GM19372 (cell line): ENCODE results near the gene CDKL4.
"Not testable (repeated sequence)": the region's sequence is repeated elsewhere in the genome, so short reads cannot be mapped to it uniquely, and the experiment has no call there.

Experiments used
- ATAC-seq: cut with Tn5 transposase; IDR thresholded peaks from one replicate; pipeline ENCODE4 v1.9.1; 2021; ENCODE audit warnings: mild to moderate bottlenecking, low read depth, moderate library complexity; ENCODE audit not compliant: unreplicated experiment

The CDKL4 gene

DNA sequence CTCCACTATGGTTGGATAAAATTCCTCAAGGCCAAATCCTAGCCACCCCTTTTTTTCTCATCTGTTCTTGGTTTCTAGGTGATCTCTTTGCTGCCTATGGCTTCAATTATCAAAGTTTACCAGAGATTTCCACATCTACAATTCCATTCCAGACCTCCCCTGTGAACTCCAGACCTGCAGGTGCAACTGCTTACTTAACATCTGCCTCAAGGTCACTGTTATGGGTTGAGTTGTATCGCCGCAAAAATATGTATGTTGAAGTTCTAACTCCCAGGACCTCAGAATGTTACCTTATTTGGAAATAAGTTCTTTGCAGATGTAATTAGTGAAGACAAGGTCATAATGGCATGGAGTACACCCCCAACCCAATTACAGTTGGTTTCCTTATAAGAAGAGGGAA lies 62.5 kb downstream of the CDKL4 start:
- no peak for ATAC-seq

DNA sequence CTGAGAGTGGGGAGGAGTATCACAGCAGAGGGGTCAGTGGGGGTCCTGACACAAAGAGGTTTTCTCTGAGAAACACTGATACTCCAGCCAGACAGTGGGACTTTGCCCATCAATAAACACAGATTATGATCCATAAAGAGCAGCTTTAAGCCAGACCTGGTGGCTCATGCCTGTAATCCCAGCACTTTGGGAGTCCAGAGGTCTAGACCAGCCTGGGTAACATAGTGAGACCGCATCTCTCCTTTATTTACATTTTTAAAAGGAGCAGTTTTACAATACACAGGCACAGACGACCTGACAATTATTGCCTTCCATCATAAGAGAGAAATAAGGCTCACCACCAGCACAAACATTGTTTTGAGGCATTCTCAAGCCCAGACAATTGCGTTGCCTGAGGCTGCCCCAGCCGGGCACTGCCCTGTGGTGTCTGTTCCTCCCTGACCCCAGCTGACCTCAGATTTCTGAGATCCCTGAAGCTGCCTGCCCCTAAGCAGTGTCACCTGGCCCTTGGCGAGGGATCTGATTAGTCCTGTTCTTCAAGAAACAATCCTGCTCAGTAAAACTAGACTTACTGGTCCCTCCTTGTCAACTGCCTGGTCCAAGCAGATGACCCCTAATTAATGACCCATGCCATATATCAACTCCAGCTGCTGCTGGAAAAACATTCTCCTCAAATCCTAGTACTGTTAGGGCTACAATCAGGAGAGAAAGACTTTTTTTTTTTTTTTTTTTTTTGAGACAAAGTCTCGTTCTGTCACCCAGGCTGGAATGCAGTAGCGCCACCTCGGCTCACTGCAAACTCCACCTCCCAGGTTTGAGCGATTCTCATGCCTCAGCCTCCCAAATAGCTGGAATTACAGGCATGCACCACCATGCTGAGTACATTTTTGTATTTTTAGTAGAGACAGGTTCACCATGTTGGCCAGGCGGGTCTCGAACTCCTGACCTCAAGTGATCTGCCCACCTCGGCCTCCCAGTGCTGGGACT lies 63.5 kb downstream of the CDKL4 start:
- ATAC-seq, result no peak

DNA sequence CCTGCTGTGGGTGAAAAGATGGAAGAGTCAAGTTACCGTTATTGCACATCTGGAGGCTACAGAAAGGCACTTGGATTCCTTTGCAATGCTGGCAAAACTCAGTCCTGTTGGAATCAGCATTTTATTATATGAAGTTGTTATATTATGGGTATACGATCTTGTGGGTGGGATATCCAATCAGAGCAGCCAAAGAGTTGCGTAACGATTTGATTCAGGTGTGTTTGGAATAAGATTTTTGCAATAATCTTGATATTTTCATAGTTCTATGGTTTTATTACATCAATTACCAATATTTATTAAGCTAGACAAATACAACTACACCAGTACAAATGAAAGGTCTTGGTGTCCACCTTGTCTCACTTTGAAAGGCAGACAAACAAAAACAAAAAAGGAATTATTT lies 65.0 kb downstream of the CDKL4 start:
- ATAC-seq, result no peak

DNA sequence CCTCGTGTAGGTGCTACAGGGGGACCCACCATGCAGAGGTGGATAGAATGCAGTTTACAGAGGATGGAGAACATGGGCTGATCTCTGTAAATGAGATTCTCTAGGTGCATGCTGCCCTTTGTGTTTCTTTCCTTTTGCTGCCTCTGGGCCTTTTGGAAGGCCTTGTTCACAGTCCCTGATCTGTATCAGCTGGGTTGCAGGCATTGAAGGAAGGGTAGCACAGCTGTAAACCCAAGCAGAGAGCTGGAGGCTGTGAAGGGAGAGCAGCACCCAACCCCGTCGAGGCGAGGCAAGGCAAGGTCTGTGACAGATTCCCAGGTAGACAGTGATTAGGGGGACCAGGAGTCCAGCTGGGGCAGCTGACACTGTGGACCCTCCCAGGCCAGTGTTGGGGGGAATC lies 66.8 kb downstream of the CDKL4 start:
- ATAC-seq, result no peak

DNA sequence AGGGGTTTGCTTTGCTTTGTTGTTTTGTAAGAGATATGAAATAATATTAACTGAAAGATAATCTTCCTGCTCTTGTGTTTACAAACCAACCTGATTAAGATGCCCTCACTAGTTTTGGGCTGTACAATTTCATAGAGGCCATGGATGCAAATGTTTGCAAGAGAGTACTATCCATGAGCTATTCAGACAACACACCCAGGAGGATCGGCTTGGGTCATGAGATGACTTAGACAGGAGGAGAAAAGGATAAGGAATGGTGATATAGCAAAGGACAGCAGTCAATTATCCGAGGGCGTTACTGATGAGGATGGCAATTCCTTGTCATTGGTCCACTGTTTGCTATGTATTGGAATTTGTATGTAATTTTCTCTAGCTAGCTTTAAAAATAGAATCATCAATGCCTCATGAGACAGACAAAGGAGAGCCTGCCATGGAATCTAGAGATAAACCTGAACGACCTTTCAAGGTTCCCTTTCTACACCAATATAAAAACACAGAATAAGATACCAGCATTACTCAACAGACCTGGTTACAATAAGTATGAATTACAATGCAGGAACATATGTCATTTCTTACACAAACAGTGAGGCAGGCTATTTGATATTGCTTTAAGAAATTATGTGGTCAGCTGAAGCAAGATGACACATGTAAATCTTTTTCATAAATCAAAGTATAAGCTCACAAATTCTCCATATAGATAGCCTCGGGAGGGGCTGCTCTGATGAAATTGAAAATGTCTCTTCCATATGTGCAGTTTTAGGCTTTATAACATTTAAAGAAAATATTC lies 68.6 kb downstream of the CDKL4 start:
- no peak for ATAC-seq

DNA sequence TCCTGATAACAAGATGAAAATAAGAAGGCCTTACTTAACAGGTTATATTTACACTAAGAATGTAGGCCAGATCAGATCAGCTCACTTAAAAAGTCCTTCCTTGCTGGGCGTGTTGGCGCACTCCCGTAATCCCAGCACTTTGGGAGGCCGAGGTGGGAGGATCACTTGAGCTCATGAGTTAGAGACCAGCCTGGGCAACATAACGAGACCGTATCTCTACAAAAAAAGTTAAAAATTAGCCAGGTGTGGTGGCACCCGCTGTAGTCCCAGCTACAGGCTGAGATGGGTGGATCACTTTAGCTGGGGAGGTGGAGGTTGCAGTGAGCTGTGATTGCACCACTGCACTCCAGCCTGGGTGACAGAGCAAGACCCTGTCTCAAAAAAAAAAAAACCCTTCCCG lies 69.7 kb downstream of the CDKL4 start:
- no peak for ATAC-seq

DNA sequence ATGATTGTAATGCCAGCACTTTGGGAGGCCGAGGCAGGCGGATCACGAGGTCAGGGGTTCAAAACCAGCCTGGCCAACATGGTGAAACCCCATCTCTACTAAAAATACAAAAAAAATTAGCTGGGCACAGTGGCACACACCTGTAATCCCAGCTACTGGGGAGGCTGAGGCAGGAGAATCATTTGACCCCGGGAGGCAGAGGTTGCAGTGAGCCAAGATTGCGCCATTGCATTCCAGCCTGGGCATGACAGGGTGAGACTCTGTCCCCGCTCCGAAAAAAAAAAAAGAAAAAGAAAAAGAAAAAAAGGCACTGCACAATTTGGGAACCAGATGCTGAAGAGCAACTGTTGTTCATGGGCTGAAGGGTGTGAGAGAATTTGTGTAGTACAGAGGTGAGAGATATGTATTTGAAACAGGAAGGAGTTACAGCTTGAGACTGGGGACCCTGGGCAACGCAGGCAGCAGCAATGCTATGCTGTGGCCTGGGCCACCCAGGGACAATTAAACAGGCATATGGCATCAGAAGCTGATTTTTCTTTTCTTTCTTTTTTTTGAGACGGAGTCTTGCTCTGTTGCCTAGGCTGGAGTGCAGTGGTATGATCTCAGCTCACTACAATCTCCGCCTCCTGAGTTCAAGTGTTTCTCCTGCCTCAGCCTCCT lies 71.6 kb downstream of the CDKL4 start:
- ATAC-seq, result not testable (repeated sequence)

DNA sequence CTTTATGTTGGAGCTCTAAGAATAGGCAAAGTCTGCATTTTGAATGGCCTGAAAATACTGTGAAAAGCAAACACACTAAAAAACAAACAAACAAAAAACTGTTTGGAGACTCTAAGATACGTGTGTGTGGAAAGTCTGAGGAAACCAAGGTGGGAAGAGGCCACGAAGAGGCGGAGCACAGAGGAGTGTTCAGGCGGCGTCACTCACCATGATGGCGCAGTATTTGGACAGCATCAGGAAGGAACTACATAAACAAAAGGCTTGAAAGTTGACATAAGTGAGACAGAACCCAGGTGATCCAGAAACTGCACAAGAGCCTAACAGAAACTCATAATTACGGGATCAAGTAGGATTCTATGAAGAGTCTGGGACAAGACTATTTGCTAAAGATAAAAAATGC lies 72.1 kb downstream of the CDKL4 start:
- ATAC-seq, result no peak

DNA sequence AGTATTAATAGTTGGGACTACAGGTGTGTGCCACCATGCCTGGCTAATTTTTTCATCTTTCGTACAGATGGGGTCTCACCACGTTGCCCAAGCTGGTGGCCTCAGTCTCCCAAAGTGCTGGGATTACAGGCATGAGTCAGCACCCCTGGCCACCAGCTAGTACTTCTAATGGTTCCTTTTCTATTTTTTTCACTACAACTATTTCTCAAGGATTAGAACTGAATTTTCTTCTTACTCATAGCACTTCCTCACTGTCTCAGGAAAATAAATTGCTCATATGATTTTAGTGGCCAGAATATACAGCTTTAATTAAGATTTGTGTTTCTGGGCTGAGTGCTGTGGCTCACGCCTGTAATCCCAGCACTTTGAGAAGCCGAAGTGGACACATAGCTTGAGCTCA lies 79.7 kb downstream of the CDKL4 start:
- ATAC-seq, result no peak

DNA sequence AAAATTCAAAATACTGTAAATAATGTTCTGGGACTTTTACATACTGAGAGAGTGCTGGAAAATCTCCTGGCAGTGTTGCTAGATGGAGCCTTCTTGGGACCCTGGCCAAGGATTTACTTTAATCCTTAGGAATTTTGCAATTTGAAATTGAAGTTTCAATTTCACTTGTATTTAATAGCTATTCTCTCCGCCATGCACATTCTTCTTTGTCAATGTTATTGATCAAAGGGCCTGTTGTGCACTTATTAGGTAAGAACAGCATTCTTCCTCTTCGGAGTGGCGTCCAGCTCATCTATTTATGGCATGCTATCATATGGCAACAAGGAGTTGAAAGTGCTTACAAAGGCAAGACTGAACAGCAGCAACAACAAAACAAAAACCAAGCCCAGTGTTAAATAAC lies 82.8 kb downstream of the CDKL4 start:
- no peak for ATAC-seq

DNA sequence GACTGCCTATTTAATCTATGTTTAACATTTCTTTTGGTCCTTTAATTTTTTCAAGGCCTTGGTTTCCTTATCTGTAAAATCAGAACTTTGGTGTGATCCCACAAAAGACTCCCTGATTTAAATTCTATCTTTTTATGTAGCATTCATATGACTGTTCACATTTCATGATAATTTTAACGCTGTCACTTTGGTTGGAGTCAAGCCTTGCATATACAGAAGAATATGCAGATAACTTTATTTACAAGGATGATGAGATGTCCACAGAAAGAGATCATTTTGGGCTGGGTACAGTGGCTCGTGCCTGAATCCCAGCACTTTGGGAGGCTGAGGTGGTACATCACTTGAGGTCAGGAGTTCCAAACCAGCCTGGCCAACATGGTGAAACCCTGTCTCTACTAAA lies 84.5 kb downstream of the CDKL4 start:
- ATAC-seq, result no peak

DNA sequence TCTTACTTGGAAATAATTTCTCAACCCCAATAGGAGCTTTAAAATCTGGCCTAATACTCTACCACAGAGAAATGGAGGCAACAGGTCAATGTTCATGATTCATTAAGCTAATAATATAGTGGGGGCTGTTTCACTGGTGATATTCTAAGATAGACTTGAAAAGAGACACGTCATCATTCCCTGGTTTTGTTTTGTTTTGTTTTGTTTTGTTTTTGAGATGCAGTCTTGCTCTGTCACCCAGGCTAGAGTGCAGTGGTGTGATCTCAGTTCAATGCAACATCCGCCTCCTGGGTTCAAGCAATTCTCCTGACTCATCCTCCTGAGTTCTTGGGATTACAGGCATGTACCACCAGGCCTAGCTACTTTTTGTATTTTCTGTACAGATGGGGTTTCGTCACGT lies 85.4 kb downstream of the CDKL4 start:
- ATAC-seq, result no peak

DNA sequence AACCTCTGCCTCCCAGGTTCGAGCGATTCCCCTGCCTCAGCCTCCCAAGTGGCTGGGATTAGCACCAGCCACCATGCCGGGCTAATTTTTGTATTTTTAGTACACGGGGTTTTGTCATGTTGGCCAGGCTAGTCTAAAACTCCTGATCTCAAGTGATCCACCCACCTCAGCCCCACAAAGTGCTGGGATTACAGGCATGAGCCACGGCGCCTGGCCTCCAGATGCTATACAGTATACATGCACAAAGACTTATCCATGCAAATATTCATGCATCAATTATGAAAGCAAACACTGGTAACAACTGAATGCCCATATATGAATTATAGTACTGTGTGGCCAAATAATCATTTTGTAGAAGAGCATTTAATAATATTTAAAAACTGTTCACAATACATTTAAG lies 86.9 kb downstream of the CDKL4 start:
- no peak for ATAC-seq

DNA sequence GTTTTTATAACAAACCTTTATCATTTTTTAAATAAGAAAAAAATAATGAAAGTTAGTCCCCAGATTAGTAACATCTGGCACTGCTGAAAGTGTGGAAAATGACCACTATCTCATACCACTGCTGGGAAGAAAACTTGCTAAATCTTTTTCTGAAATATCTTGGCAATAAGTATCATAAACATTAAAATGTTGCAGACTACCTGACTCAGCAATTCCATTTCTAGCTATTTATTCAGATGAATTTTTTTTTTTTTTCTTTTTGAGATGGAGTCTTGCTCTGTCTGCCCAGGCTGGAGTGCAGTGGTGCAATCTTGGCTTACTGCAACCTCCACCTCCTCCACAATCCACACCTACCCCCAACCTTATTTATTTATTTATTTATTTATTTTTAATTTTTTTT lies 87.7 kb downstream of the CDKL4 start:
- ATAC-seq, result no peak

DNA sequence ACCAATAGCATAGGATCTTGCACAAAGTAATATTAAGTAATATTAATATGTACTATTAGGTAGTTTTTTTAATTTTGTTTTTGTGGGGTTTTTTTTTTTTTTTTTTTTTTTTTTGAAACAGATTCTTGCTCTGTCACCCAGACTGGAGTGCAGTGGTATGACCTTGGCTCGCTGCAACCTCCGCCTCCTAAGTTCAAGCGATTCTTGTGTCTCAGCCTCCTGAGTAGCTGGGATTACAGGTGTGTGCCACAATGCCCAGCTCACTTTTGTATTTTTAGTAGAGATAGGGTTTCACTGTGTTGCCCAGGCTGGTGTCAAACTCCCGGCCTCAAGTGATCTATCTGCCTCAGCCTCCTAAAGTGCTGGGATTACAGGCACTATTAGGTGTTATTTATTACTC lies 88.2 kb downstream of the CDKL4 start:
- not testable (repeated sequence) for ATAC-seq

DNA sequence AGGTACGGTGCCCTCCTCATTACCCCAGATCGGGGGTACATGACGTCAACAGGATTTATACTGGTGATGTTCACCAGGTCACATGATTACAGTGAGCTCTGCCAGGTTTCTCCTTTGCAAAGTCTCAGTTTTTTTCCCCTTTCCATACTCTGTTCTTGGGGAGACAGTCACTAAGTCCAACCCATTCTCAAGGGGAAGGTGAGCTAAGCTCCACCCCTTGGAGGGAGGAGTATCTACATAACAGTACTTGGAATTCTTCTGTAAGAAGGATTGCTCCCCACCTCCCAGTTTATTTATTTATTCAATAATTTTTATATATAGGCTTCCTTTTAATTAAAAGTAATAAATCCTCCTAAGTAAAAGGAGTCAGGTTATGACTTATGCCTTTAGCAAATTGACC lies 88.8 kb downstream of the CDKL4 start:
- no peak for ATAC-seq

DNA sequence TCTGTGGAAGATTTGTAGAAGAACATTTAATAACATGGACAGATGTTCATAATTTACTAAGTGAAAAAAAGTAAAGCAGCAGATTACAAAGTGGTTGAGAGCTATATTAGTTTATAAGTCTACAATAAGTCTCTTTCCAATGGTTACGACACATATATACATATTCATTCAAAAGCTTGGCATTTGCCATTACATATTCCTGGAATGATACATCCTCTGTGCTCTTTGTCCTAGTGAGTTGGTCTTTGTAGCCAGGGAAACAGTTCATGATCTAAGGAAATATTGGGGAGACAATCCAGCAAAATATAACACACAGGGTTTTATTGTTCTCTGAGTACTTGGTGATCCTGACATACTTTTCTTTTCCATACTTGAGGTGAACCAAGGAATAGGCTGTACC lies 90.5 kb downstream of the CDKL4 start:
- ATAC-seq, result no peak

DNA sequence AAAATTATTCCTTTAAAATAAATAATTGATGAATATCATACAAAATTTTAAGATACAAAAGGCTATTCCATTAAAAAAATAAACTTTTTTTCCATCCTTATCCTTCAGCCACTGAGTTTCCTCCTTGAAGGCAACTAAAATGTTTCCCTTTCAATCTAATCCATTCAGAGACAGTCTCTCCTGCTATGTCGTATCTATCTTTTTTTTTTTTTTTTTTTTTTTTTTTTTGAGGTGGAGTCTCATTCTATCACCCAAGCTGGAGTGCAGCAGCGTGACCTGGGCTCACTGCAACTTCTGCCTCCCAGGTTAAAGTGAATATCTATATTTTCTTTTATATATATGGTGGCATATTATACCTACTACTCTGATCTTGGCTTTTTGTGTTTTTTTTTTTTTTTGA lies 91.3 kb downstream of the CDKL4 start:
- no peak for ATAC-seq

DNA sequence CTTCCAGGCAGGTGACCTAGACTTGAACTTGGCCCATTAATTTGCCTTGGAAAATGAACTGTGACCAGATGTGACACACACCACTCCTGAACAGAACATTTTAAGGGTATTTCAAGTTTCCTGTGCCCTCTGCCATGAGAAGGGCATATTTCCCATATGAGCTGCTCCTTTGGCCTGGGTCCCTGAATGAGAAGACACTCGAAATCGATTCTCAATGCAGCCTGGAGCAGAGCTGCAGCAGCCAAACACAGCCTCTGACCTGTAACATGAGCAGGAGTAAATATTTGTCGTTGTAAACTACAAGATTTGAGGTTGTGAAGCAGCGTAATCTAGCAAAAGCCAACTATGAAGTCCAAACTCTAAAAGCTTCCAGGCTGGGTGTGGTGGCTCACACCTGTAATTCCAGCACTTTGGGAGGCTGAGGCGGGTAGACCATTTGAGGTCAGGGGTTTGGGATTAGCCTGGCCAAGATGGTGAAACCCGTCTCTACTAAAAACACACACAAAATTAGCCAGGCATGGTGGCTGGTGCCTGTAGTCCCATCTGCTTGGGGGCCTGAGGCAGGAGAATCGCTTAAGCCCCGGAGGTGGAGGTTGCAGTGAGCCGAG lies 92.8 kb downstream of the CDKL4 start:
- ATAC-seq, result no peak

DNA sequence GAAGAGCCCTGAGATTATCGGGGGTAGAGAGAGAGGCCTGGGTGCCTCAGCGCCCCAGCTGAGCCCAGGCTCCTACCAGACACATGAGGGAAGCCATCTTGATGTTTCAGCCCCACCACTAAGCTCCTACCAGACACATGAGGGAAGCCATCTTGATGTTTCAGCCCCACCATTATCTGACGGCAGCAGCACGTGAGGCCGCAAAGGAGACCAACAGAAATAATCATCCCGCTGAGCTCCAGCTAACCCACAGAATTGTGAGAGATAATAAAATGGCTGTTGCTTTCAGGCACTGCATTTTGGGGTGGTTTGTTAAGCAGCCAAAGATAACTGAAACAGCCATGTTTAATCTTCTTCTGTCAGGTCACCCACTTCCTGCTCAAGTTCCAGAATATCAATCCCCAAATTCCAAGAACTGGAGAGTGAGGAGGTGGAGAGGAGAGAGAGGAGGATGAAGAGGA lies 93.6 kb downstream of the CDKL4 start:
- no peak for ATAC-seq

DNA sequence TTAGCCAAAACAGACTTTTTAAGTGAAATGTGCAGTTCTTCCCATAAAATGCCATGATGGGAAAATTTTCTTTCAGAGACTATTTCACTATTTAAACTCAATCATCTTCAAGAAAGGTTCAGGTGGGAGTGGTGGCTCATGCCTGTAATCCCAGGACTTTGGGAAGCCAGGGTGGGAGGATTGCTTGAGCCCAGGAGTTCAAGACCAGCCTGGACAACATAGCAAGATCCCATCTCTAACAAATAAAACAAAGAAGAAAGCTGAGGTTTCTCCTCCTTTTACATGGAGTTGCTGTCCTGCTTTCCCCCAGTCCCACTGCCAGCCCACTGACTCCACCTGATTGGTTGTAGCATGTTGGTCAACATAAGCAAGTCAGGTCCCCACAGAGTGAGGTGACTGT lies 97.1 kb downstream of the CDKL4 start:
- no peak for ATAC-seq
